Parathyroid adenoma (tissue), 2 donors: ENCODE measurements around the gene RHO.
A peak's percentile ranks its signal among the peaks of the same experiment; 100 is the strongest.
"Not testable (repeated sequence)": the region's sequence is repeated elsewhere in the genome, so short reads cannot be mapped to it uniquely, and the experiment has no call there.

Experiments
- H2AFZ ChIP-seq: fragments of 300-600 bp; sonication (generic); one replicate; pipeline ENCODE4 v1.7.0; 2017; ENCODE audit warnings: antibody characterized with exemption, mild to moderate bottlenecking
- H3K27ac ChIP-seq: fragments of 300-600 bp; sonication (generic); one replicate; pipeline ENCODE4 v1.7.0; 2017
- H3K27me3 ChIP-seq: fragments of 300-600 bp; sonication (generic); one replicate; pipeline ENCODE4 v1.7.0; 2017; ENCODE audit warnings: low read length; ENCODE audit not compliant: control insufficient read depth, insufficient read depth
- H3K36me3 ChIP-seq: fragments of 300-600 bp; sonication (generic); one replicate; pipeline ENCODE4 v1.7.0; 2017; ENCODE audit warnings: low read length; ENCODE audit not compliant: control insufficient read depth, insufficient read depth
- H3K4me1 ChIP-seq: fragments of 300-600 bp; sonication (generic); one replicate; pipeline ENCODE4 v1.7.0; 2017; ENCODE audit warnings: control low read depth
- H3K4me2 ChIP-seq: fragments of 300-600 bp; sonication (generic); one replicate; pipeline ENCODE4 v1.7.0; 2017; ENCODE audit warnings: low read length
- H3K4me3 ChIP-seq: fragments of 300-600 bp; sonication (generic); one replicate; pipeline ENCODE4 v1.7.0; 2017; ENCODE audit warnings: low read depth, low read length
- H3K79me2 ChIP-seq: fragments of 300-600 bp; sonication (generic); one replicate; pipeline ENCODE4 v1.7.0; 2017; ENCODE audit warnings: control low read depth
- H3K9ac ChIP-seq: fragments of 300-600 bp; sonication (generic); one replicate; pipeline ENCODE4 v1.7.0; 2017; ENCODE audit warnings: mild to moderate bottlenecking
- H3K9me3 ChIP-seq: fragments of 300-600 bp; sonication (generic); one replicate; pipeline ENCODE4 v1.7.0; 2017; ENCODE audit warnings: low read length; ENCODE audit not compliant: control insufficient read depth
- CTCF ChIP-seq: fragments of 300-600 bp; sonication (generic); IDR thresholded peaks from one replicate; pipeline ENCODE4 v1.7.0; 2017; ENCODE audit warnings: antibody characterized with exemption, mild to moderate bottlenecking
- donor health status: primary hyperparathyroidism.

RHO gene

GRCh38 chr3:129528589-129529100 is at the start of gene RHO:
RHO (plus strand) TSS chr3:129528639; CDS start chr3:129528734, 95 bp downstream.
- Histone ChIP-seq H3K27me3 (no peaks in the 10 kb centered on the region), H3K4me1 (no peaks in the 10 kb centered on the region), H3K4me2 (no peak within 1 kb of the TSS), H2AFZ (no peak within 1 kb of the TSS), H3K4me3 (no peak within 1 kb of the TSS), H3K27ac (no peak within 1 kb of the TSS), H3K9me3 (no peaks in the 10 kb centered on the region), H3K9ac (no peak within 1 kb of the TSS), H3K36me3 (no peaks in the 10 kb centered on the region), H3K79me2 (no peaks in the 10 kb centered on the region)
- no peak for TF ChIP-seq CTCF

- H3K9ac ChIP-seq, H2AFZ ChIP-seq, H3K4me2 ChIP-seq, H3K36me3 ChIP-seq, H3K4me3 ChIP-seq, H3K27me3 ChIP-seq, H3K79me2 ChIP-seq, H3K9me3 ChIP-seq: not testable (repeated sequence)
- peak overlapping the region; percentile 53 for H3K27ac ChIP-seq
- H3K4me1 ChIP-seq = peaks cover 15% of the 10 kb centered on the region
Measured at GRCh38 chr3:129481225-129481765, 47.1 kb upstream of the RHO start.

- Histone ChIP-seq H3K4me1 (peaks cover 19% of the 10 kb centered on the region), H3K27me3 (no peaks in the 10 kb centered on the region), H2AFZ (no peak overlapping the region), H3K79me2 (no peaks in the 10 kb centered on the region), H3K4me2 (no peak overlapping the region), H3K9me3 (no peaks in the 10 kb centered on the region), H3K27ac (peak overlapping the region; percentile 53), H3K9ac (no peak overlapping the region), H3K4me3 (no peak overlapping the region), H3K36me3 (no peaks in the 10 kb centered on the region)
- no peak for TF ChIP-seq CTCF
Measured at GRCh38 chr3:129481766-129482332, 46.6 kb upstream of the RHO start.

- no peaks in the 10 kb centered on the region for H3K27me3 ChIP-seq
- H3K9ac ChIP-seq = no peak overlapping the region
- no peaks in the 10 kb centered on the region for H3K79me2 ChIP-seq
- H3K36me3 ChIP-seq = no peaks in the 10 kb centered on the region
- no peaks in the 10 kb centered on the region for H3K9me3 ChIP-seq
- H3K4me1 ChIP-seq = peaks cover 19% of the 10 kb centered on the region
- no peak overlapping the region for H3K4me3 ChIP-seq
- H3K4me2 ChIP-seq = no peak overlapping the region
- no peak overlapping the region for H3K27ac ChIP-seq
- H2AFZ ChIP-seq = no peak overlapping the region
- no peak for TF ChIP-seq CTCF
Measured at GRCh38 chr3:129482721-129483120, 45.7 kb upstream of the RHO start.

- TF ChIP-seq CTCF = no peak
- Histone ChIP-seq H3K4me1 (peaks cover 19% of the 10 kb centered on the region), H2AFZ (no peak overlapping the region), H3K9me3 (no peaks in the 10 kb centered on the region), H3K79me2 (no peaks in the 10 kb centered on the region), H3K36me3 (no peaks in the 10 kb centered on the region), H3K27me3 (no peaks in the 10 kb centered on the region), H3K9ac (no peak overlapping the region), H3K4me3 (no peak overlapping the region), H3K27ac (no peak overlapping the region), H3K4me2 (no peak overlapping the region)
Measured at GRCh38 chr3:129483870-129484269, 44.6 kb upstream of the RHO start.

GRCh38 chr3:129485146-129485545 is 43.3 kb upstream of the RHO start:
- not testable (repeated sequence) for H3K27ac ChIP-seq, H3K36me3 ChIP-seq, H3K9ac ChIP-seq, H3K79me2 ChIP-seq, H3K27me3 ChIP-seq, H3K9me3 ChIP-seq, H3K4me3 ChIP-seq, H3K4me2 ChIP-seq, H2AFZ ChIP-seq
- peaks cover 19% of the 10 kb centered on the region for H3K4me1 ChIP-seq
